Karpas-422 (cell line): ENCODE measurements around the gene FYB1. TPM values are rescaled to one million over a fixed set of nuclear protein-coding genes. Genes with fewer than 3 reads are reported as not detected.

Source experiments
- DNase-seq: peaks from one replicate; pipeline ENCODE4 v3.0.0-alpha.2; 2015
- H2AFZ ChIP-seq: fragments of 200-600 bp; sonication (generic); 2 replicates; pipeline ENCODE4 v1.6.1; 2014; ENCODE audit warnings: antibody characterized with exemption, low read length, mixed read lengths
- H3K27ac ChIP-seq: fragments of 200-600 bp; sonication (generic); 2 replicates; pipeline ENCODE4 v1.5.1; 2014; ENCODE audit warnings: mild to moderate bottlenecking, low read length, moderate library complexity
- H3K27me3 ChIP-seq: fragments of 200-600 bp; sonication (generic); 2 replicates; pipeline ENCODE4 v1.6.1; 2014; ENCODE audit warnings: low read length, mixed read lengths
- H3K36me3 ChIP-seq: fragments of 200-600 bp; sonication (generic); 2 replicates; pipeline ENCODE4 v1.6.1; 2014; ENCODE audit warnings: low read length, mixed read lengths; ENCODE audit not compliant: insufficient read depth
- H3K4me1 ChIP-seq: fragments of 200-600 bp; sonication (generic); 2 replicates; pipeline ENCODE4 v1.6.1; 2014; ENCODE audit warnings: mild to moderate bottlenecking, low read length, mixed read lengths
- H3K4me2 ChIP-seq: fragments of 200-600 bp; sonication (generic); 2 replicates; pipeline ENCODE4 v1.6.1; 2014; ENCODE audit warnings: low read length, low read depth, mild to moderate bottlenecking; ENCODE audit not compliant: poor library complexity, severe bottlenecking
- H3K4me3 ChIP-seq: fragments of 200-600 bp; sonication (generic); 2 replicates; pipeline ENCODE4 v1.5.1; 2014; ENCODE audit warnings: mild to moderate bottlenecking, antibody characterized with exemption, low read length, mixed read lengths
- H3K79me2 ChIP-seq: fragments of 200-600 bp; sonication (generic); 2 replicates; pipeline ENCODE4 v1.6.1; 2014; ENCODE audit warnings: mild to moderate bottlenecking, low read length, mixed read lengths
- H3K9ac ChIP-seq: fragments of 200-600 bp; sonication (generic); 2 replicates; pipeline ENCODE4 v1.6.0; 2014; ENCODE audit warnings: low read length
- H3K9me2 ChIP-seq: fragments of 200-600 bp; sonication (generic), shearing (Covaris generic); replicated peaks from 2 replicates; pipeline ENCODE4 v1.6.0; 2014; ENCODE audit warnings: mild to moderate bottlenecking, low read length, moderate library complexity; ENCODE audit not compliant: insufficient read depth
- H3K9me3 ChIP-seq: fragments of 300-700, 200-600 bp; sonication (generic); 2 replicates; pipeline ENCODE4 v1.6.1; 2014; ENCODE audit warnings: low read length, mixed read lengths
- H4K20me1 ChIP-seq: fragments of 200-600 bp; sonication (generic); 2 replicates; pipeline ENCODE4 v1.6.1; 2014; ENCODE audit warnings: mild to moderate bottlenecking, antibody characterized with exemption, low read length, low read depth; ENCODE audit not compliant: insufficient read depth
- total RNA-seq: library from RNA; depleted of rRNA; stranded (reverse); fragments of >200 nt; shearing (Covaris generic); gene quantifications from 2 replicates; pipeline ENCODE4 v1.2.3, GENCODE V29; 2014; ENCODE audit warnings: low replicate concordance

Gene FYB1
- total RNA-seq, 1 experiment from 2014 or later = 2.8 TPM

DNA sequence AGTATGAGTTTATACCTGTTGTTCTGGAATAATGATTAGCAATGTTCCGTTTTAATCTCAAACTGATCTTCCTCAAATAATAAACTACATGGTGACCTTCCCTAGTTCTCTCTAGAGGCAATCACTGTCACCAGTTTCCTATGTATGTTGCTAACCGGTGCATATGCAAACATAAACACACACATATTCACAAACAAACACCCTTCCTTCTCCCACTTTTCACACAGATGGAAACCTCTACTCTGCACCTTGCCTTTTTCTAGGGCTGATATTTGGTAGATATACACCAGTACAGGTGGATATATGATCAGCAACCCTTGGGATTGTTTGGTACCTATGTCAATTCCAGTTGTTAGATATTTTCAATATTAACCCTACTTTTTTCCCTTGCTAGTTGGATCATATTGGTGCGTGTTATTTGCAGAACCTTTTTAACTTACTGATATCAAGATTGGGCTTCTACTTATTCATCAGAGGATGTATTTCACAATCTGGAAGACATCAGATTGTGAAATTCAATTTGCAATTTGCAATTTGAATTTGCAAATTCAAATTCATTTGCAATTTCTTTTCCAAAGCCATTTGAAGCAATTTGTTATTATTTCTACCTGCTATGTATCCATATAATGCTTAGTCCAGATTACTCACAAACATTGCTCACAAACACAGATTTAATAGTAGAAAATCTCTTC, 12.6 kb downstream of the FYB1 start:
- H3K27ac ChIP-seq = no peak overlapping the region
- no peak overlapping the region for H2AFZ ChIP-seq
- H3K79me2 ChIP-seq = no peaks in the 10 kb centered on the region
- no peaks in the 10 kb centered on the region for H3K9me3 ChIP-seq
- H3K36me3 ChIP-seq = no peaks in the 10 kb centered on the region
- no peaks in the 10 kb centered on the region for H3K27me3 ChIP-seq
- no peak overlapping the region for H3K9ac ChIP-seq
- H3K9me2 ChIP-seq = no peaks in the 10 kb centered on the region
- no peaks in the 10 kb centered on the region for H4K20me1 ChIP-seq
- peaks cover 3% of the 10 kb centered on the region; the same call in 1 of the 2 replicates for H3K4me1 ChIP-seq
- no peak overlapping the region for H3K4me2 ChIP-seq
- DNase-seq = no peak
- H3K4me3 ChIP-seq = no peak overlapping the region

DNA sequence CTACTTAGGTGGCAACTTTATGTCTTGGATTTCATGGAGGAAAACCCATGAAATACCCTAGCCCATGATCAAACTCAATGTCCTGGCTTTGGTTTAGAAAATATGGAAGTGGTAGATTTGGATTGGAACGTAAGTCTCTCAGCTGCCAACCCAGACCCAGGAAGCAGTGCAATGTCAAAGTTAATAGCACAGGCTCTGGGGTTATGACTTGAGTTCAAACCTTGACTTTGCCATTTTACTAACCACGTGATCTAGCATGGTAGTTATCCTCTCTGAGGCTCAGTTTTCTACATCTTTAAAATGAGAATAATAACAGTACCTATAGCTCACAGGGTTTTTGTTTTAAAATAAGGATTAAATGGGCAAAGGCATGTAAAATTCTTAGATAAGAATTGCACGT, 13.8 kb downstream of the FYB1 start:
- Histone ChIP-seq H3K4me3 (no peak overlapping the region), H3K79me2 (no peaks in the 10 kb centered on the region), H3K4me2 (no peak overlapping the region), H3K9me2 (no peaks in the 10 kb centered on the region), H4K20me1 (no peaks in the 10 kb centered on the region), H3K36me3 (no peaks in the 10 kb centered on the region), H2AFZ (no peak overlapping the region), H3K27me3 (no peaks in the 10 kb centered on the region), H3K9ac (no peak overlapping the region), H3K27ac (no peak overlapping the region), H3K4me1 (peaks cover 3% of the 10 kb centered on the region; the same call in 1 of the 2 replicates), H3K9me3 (no peaks in the 10 kb centered on the region)
- no peak for DNase-seq

DNA sequence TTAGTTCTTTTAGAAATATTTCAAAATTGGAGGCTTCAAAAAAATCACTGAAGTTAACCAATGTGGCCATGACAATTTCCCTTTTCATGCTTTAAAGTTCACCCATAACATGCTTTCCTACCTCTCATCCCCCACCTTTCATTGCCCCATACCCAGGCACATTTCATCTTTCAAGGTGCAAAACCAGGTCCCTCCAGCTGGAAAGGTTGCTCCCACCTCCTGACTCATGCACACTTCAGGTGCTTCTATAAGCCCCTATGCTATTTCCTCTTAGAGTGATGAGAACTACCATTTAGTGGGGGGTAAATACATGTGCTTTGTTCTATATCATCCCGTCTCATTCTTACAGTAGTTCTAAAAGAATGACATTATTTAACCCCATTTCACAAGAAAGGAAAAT, 15.4 kb downstream of the FYB1 start:
- Histone ChIP-seq H3K79me2 (no peaks in the 10 kb centered on the region), H3K9me3 (no peaks in the 10 kb centered on the region), H3K4me3 (no peak overlapping the region), H3K36me3 (no peaks in the 10 kb centered on the region), H4K20me1 (no peaks in the 10 kb centered on the region), H3K9ac (no peak overlapping the region), H3K4me1 (peaks cover 3% of the 10 kb centered on the region; the same call in 1 of the 2 replicates), H3K4me2 (no peak overlapping the region), H3K9me2 (no peaks in the 10 kb centered on the region), H2AFZ (no peak overlapping the region), H3K27ac (no peak overlapping the region), H3K27me3 (no peaks in the 10 kb centered on the region)
- no peak for DNase-seq

DNA sequence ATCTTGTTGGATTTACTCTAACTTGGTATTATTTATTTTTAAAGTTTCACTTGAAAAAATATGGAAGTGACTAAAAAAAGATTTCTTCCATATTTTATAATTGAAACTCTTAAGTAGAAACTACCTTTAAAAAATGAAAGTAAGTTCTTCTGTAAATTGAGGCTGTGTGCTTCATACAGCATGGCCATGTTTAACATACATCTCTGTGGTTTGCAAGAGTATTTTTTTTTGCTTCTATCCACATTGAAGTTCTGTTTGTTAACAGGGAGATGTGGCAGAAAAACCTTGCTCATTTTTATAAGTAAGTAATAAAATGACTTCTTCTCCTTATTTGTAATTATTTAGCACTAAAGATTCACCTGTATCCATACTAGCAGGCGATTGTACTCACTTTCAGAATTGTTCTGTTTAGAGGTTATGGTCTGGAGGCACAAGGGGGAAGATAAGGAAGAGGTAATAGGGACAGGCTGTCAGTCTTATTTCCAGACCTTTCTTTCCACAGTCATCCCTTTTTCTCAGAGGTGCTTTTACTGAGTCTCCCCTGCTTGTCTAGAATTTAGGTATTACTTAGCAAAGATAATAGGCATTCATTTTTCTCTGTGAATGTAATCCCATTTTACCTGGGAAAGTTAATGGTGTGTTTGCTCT, 16.0 kb downstream of the FYB1 start:
- H4K20me1 ChIP-seq = no peaks in the 10 kb centered on the region
- no peaks in the 10 kb centered on the region for H3K27me3 ChIP-seq
- no peak overlapping the region for H3K9ac ChIP-seq
- no peaks in the 10 kb centered on the region for H3K9me3 ChIP-seq
- peaks cover 3% of the 10 kb centered on the region; the same call in 1 of the 2 replicates for H3K4me1 ChIP-seq
- H3K79me2 ChIP-seq = no peaks in the 10 kb centered on the region
- no peak for DNase-seq
- H3K9me2 ChIP-seq = no peaks in the 10 kb centered on the region
- H3K27ac ChIP-seq = no peak overlapping the region
- no peak overlapping the region for H3K4me2 ChIP-seq
- peak overlapping the region; percentile 39; the same call in 1 of the 2 replicates for H2AFZ ChIP-seq
- no peaks in the 10 kb centered on the region for H3K36me3 ChIP-seq
- H3K4me3 ChIP-seq = no peak overlapping the region

DNA sequence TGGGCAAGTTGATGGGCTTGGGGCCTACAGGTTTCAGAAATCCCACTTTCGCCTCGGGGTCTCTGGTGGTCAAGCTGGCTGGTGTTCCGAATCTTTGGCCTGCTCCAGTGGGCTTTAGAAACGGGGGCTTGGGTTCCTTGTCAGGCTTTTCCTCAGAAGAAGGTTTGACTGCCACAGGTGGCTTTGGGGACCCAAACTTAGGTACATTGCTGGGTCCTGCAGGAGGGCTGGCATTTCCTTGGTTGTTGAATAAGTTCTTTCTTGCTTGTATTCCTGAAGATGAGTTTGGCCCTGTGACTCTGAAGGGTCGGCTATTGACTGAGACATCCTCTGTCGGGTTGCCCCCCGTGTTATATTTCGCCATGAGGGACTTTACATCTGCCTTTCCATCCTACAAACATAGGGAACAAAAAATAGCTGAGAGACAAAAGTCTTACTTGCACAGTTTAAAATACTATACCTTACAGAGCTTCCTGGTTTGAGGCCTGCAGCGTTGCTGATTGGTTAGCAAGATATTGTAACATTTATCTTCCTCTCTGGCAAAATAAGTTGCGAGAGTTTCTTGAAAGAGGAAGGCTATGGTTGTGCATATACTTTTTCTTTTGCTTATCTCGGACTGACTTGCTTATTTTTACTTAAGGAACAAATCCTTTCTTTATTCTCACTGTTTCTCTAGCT, 16.6 kb downstream of the FYB1 start:
- peaks cover 3% of the 10 kb centered on the region; the same call in 1 of the 2 replicates for H3K4me1 ChIP-seq
- H2AFZ ChIP-seq = peak overlapping the region; percentile 39; the same call in 1 of the 2 replicates
- no peaks in the 10 kb centered on the region for H3K27me3 ChIP-seq
- no peaks in the 10 kb centered on the region for H4K20me1 ChIP-seq
- no peak for DNase-seq
- H3K9me2 ChIP-seq = no peaks in the 10 kb centered on the region
- H3K36me3 ChIP-seq = no peaks in the 10 kb centered on the region
- no peak overlapping the region for H3K4me3 ChIP-seq
- H3K79me2 ChIP-seq = no peaks in the 10 kb centered on the region
- H3K27ac ChIP-seq = no peak overlapping the region
- H3K4me2 ChIP-seq = no peak overlapping the region
- H3K9ac ChIP-seq = no peak overlapping the region
- no peaks in the 10 kb centered on the region for H3K9me3 ChIP-seq

DNA sequence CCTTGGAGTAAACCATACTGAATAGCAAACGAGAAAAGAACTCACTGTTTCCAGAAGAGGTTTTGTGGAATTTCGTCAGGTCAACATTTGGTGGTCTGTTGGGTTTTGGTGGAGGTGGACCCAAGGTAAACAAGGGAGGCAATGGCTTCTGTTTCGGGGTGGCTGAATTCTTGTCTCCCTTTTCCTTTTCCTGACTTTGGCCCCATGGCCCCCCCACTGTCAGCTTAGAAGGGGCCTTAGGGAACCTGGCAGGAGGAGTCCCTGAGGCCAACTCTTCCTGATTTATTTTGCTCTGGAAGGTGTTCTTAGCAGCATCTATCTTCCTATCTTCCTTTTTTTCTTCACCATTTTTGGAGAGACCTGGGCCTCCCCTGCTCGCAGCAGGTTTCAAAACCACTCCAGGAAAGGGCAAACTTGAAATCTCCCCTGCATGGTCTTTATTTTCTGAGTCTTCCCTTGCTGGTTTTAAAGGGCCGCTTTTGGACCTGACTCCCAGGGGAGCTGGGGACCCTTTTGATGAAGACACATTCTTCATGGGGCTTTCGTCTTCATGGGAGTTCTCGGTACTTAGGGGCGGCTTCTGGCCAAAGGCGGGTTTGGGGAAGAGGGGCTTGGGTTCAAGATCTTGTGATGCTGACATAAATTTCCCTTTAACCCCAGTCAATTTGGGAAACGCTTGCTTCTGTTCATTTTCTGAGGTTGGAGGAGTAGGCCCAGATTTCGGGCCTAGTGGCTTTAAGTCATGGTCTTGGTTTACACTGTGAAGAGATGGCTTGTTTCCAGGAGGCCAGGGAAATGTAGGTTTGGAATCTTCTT, 17.4 kb downstream of the FYB1 start:
- peaks cover 3% of the 10 kb centered on the region; the same call in 1 of the 2 replicates for H3K4me1 ChIP-seq
- no peaks in the 10 kb centered on the region for H3K9me3 ChIP-seq
- H3K79me2 ChIP-seq = no peaks in the 10 kb centered on the region
- no peaks in the 10 kb centered on the region for H3K9me2 ChIP-seq
- no peak overlapping the region for H3K4me3 ChIP-seq
- H2AFZ ChIP-seq = peak overlapping the region; percentile 39; the same call in 1 of the 2 replicates
- H4K20me1 ChIP-seq = no peaks in the 10 kb centered on the region
- no peak overlapping the region for H3K27ac ChIP-seq
- H3K4me2 ChIP-seq = no peak overlapping the region
- H3K27me3 ChIP-seq = no peaks in the 10 kb centered on the region
- H3K36me3 ChIP-seq = no peaks in the 10 kb centered on the region
- DNase-seq = no peak
- no peak overlapping the region for H3K9ac ChIP-seq

DNA sequence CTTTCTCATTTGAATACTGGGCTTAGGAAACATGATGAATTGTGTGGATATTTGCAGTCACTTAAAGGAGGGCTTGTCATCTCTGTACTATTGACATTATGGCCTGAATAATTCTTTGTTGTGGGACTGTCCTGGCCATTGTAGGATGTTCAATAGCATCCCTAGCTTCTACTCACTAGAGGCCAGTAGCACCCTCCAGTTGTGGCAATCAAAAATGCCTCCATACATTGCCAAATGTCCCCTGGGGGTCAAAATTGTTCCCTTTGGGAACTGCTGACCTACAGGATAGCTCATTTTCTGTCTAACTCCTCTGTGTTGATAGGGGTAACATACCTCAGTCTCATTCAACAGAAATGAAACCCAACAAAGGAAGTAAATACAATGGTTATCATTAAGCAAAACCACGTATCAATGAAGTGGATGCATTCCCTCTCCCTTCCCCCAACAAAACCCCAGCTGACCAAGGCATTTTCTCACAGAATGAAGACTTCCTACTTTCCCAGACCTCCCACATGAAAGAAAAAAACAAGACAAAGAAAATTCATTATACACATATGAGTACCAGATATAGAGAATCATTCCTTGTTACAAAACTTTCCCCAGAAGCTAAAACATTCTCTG, 18.1 kb downstream of the FYB1 start:
- H3K9me3 ChIP-seq = no peaks in the 10 kb centered on the region
- H2AFZ ChIP-seq = no peak overlapping the region
- H3K9me2 ChIP-seq = no peaks in the 10 kb centered on the region
- no peaks in the 10 kb centered on the region for H3K36me3 ChIP-seq
- H3K27me3 ChIP-seq = no peaks in the 10 kb centered on the region
- peaks cover 3% of the 10 kb centered on the region; the same call in 1 of the 2 replicates for H3K4me1 ChIP-seq
- no peaks in the 10 kb centered on the region for H4K20me1 ChIP-seq
- H3K4me2 ChIP-seq = no peak overlapping the region
- no peak overlapping the region for H3K4me3 ChIP-seq
- no peak overlapping the region for H3K9ac ChIP-seq
- H3K79me2 ChIP-seq = no peaks in the 10 kb centered on the region
- DNase-seq = no peak
- no peak overlapping the region for H3K27ac ChIP-seq
